Left ventricle myocardium inferior (tissue), 1 donor: ENCODE data around the gene LIPH. TPM values are rescaled to one million over a fixed set of nuclear protein-coding genes. Genes with fewer than 3 reads are reported as not detected.

ENCODE experiments used
- DNase-seq: peaks from one replicate; pipeline ENCODE4 v3.0.0-alpha.2; 2020
- H3K27ac ChIP-seq: fragments of 200-600 bp; replicated peaks from 2 replicates; pipeline ENCODE4 v1.8.0; 2021
- H3K27me3 ChIP-seq: fragments of 200-600 bp; 2 replicates; pipeline ENCODE4 v1.8.0; 2021; ENCODE audit warnings: low read depth
- H3K36me3 ChIP-seq: fragments of 200-600 bp; 2 replicates; pipeline ENCODE4 v1.8.0; 2021
- H3K4me1 ChIP-seq: fragments of 200-600 bp; 2 replicates; pipeline ENCODE4 v1.8.0; 2021
- H3K4me3 ChIP-seq: fragments of 200-600 bp; 2 replicates; pipeline ENCODE4 v1.8.0; 2021; ENCODE audit warnings: mild to moderate bottlenecking, moderate library complexity
- H3K9me3 ChIP-seq: fragments of 200-600 bp; replicated peaks from 2 replicates; pipeline ENCODE4 v1.8.0; 2021
- intact Hi-C: fragments of 100-400 bp; cut with micrococcal nuclease; formaldehyde crosslinking; loops from one replicate; pipeline ENCODE4 v1.11.0; 2022
- total RNA-seq: library from RNA; stranded (reverse); fragmentation: NEBNext Ultra II Directional; extraction: Animal tissue kit (Norgen Biotek cat#: 25700); gene quantifications from one replicate; pipeline ENCODE4 v1.2.1, GENCODE V29; 2021
- TF ChIP-seq, protein P1 (sequence below): fragments of 200-600 bp; IDR thresholded peaks from 2 replicates; pipeline ENCODE4 v1.8.0; 2021; ENCODE audit warnings: antibody characterized with exemption, mild to moderate bottlenecking, borderline replicate concordance
- donor health status: DM: no; HTN: yes; CAD: no; lungs with severe emphysema.

Gene LIPH
- total RNA-seq, 1 donor from 2014 or later, result 0.44 TPM

DNA sequence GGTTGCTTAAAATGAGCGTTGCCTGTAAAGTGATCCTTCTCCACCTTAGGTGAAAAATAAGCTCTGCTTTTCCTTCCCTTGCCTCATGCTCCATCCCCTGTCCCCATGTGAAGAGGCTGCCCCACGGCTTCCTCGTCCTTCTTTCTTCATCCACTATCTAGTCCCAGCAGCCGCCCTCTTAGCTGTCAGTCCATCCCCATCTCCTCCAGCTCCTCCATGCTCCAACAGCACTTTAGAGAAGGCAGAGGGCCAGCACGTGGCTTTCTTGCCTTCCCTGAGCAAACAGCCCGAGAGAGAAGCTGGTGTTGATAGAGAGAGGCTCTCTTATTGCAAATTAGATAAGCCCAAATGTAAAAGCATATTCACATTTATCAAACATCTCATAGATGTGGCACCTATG, 44.5 kb downstream of the LIPH start:
- no peak overlapping the region for H3K4me3 ChIP-seq
- intact Hi-C loops, result no loop called here

DNA sequence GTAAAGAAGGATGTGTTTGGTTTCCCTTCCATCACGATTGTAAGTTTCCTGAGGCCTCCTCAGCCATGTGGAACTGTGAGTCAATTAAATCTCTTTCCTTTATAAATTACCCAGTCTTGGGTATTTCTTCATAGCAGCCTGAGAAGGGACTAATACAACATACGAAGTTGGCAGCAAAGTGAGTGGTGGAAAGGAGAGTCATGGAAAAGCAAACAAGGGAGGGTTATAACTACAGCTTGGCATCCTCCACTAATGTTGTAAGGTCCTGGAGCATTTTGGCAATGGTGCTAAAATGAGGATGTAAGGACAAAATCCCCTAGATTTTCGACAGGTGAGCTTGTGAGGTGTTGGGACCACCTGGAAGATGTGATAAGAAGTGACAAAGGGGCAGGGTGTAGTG, 47.8 kb downstream of the LIPH start:
- no peaks in the 10 kb centered on the region for H3K27me3 ChIP-seq
- DNase-seq, result no peak
- intact Hi-C loops, result no loop called here
- TF ChIP-seq, protein P1, sequence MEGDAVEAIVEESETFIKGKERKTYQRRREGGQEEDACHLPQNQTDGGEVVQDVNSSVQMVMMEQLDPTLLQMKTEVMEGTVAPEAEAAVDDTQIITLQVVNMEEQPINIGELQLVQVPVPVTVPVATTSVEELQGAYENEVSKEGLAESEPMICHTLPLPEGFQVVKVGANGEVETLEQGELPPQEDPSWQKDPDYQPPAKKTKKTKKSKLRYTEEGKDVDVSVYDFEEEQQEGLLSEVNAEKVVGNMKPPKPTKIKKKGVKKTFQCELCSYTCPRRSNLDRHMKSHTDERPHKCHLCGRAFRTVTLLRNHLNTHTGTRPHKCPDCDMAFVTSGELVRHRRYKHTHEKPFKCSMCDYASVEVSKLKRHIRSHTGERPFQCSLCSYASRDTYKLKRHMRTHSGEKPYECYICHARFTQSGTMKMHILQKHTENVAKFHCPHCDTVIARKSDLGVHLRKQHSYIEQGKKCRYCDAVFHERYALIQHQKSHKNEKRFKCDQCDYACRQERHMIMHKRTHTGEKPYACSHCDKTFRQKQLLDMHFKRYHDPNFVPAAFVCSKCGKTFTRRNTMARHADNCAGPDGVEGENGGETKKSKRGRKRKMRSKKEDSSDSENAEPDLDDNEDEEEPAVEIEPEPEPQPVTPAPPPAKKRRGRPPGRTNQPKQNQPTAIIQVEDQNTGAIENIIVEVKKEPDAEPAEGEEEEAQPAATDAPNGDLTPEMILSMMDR, result no peak
- no peak overlapping the region for H3K4me3 ChIP-seq
- no peaks in the 10 kb centered on the region for H3K9me3 ChIP-seq
- H3K36me3 ChIP-seq, result no peaks in the 10 kb centered on the region
- no peak overlapping the region for H3K27ac ChIP-seq
- peaks cover 23% of the 10 kb centered on the region for H3K4me1 ChIP-seq

More for the DNA sequence above, 44.5 kb downstream of the LIPH start:
- TF ChIP-seq, protein P1, result no peak
- DNase-seq, result no peak
- Histone ChIP-seq H3K27ac (peak overlapping the region; percentile 31), H3K27me3 (no peaks in the 10 kb centered on the region), H3K9me3 (no peaks in the 10 kb centered on the region), H3K36me3 (no peaks in the 10 kb centered on the region), H3K4me1 (peaks cover 13% of the 10 kb centered on the region)

DNA sequence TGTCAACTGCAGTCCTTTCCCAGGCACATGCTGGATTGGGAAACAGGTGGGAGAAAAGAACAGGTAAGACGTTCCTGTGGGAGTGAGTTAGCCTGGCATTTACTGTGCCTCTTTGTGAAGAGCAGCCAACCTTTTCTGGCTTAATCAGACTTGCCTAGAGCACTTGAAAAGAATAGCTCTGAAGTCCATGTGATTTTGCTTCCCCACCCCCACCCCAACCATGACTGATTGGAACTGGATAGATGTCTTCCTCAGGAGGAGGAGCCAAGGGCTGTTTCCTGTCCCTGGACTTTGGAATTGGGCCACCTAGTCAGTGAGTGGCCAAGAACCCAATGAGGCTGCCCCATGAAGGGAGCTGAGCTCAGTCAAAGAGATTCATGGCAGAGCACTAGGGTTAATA, 48.9 kb downstream of the LIPH start:
- Histone ChIP-seq H3K27me3 (no peaks in the 10 kb centered on the region), H3K4me3 (no peak overlapping the region), H3K4me1 (peaks cover 32% of the 10 kb centered on the region), H3K9me3 (no peaks in the 10 kb centered on the region), H3K27ac (peak overlapping the region; percentile 81), H3K36me3 (no peaks in the 10 kb centered on the region)
- TF ChIP-seq, protein P1, result no peak
- DNase-seq, result no peak
- intact Hi-C loops, result no loop called here

DNA sequence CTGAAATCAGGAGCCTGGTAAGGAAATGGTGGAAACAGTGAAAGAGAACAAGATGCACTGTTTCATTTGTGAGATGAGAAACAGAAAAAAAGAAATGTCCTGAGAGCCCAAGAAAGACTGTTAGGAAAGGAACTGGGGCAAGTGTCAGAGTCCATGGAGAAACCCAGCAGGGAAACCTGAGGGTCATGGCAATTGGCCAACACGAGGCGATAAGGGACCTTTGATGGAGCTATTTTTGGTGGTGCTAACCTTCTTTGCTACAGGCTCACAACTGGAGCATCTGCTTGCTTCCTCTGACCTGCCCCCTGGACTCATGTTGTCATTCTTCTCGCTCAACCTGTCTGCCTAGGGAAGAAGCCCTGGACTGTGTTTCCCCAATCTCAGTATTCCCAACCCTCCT, 49.4 kb downstream of the LIPH start:
- H3K9me3 ChIP-seq, result no peaks in the 10 kb centered on the region
- peak; percentile 58 for DNase-seq
- no peaks in the 10 kb centered on the region for H3K27me3 ChIP-seq
- H3K36me3 ChIP-seq, result no peaks in the 10 kb centered on the region
- intact Hi-C loops, result no loop called here
- H3K4me3 ChIP-seq, result no peak overlapping the region
- H3K4me1 ChIP-seq, result peaks cover 37% of the 10 kb centered on the region
- TF ChIP-seq, protein P1, result no peak
- peak overlapping the region; percentile 81 for H3K27ac ChIP-seq

DNA sequence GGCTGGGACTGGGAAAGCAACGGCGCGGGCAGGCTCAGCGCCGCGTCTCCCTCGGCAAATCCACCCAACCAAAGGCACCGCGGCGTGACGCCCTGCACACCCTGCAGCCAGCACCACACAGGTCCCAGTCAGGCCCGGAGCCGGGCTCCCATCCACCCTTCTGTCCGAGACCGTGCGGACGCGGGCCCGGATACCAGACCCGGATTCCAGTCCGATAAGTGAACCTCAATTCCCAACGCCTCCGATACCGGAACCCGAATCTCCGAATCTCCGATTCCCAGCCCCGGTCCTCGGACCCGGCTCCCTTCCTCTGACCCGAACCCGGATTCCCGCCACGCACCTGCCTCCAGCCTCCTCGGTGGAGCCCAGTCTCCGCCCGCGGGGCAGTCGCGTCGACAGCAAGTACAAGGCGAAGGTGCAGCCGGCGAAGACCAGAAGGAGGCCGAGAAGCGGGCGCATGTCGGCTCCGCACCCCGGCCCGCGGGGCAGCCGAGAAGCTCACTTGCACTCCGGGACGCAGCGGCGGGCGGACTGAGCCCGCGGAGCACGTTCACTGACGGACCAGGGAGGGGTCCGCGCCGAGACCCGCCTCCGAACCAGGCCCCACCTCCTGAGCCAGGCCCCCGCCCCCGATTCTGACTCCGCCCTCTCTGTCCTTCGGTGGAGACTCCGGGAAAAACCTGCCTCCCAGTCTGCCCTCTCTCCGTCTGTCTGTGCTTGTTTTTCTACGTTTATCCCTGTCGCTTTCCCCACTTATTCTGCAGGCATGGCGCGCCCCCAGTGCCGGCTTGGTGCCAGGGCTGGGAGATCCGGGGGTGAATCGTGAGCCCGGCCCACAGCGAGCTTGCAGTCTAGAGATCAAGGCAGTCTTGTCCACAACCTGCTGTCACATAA, 53.6 kb downstream of the LIPH start, which contains the start of gene TMEM41A:
Gene TMEM41A (minus strand): TSS at position 533 of the 894 bp plus-strand sequence. CDS start 74 bp downstream, at position 459.
- peak; percentile 95 for DNase-seq
- Histone ChIP-seq H3K27me3 (no peaks in the 10 kb centered on the region), H3K4me3 (peak within 1 kb of the TSS; percentile 74), H3K4me1 (peaks cover 50% of the 10 kb centered on the region), H3K36me3 (peaks cover 31% of the 10 kb centered on the region), H3K9me3 (no peaks in the 10 kb centered on the region), H3K27ac (peak within 1 kb of the TSS; percentile 91)
- intact Hi-C loops, result no loop called here
- TF ChIP-seq, protein P1, result no peak
